ENCODE data around the gene GPHN. TPM values are rescaled to one million over a fixed set of nuclear protein-coding genes. Genes with fewer than 3 reads are reported as not detected.

GPHN gene
- total and polyA plus RNA-seq, 2 of the 8 experiments (the other 6 are each of a cell fraction or from before 2014, with no cell fraction given): 6.0 to 16.0 TPM

GRCh38 chr14:67158566-67158965 lies 650.6 kb downstream of the GPHN start:
- CTCF ChIA-PET (ENCODE audit: partially characterized antibody): interaction anchor here (0.6 to 2.2 kb wide), 2 partner anchors 8 to 127 kb away, joined by 3 to 5 read pairs; no protein-coding TSS in a partner anchor
- no peaks in the 10 kb centered on the region for H3K9me3 ChIP-seq (ENCODE audit: insufficient read depth in 2 of 2, low read depth in 1 of 2, low read length in 1 of 2)
- no peaks in the 10 kb centered on the region for H3K36me3 ChIP-seq (ENCODE audit: control insufficient read depth in 2 of 4, insufficient read depth in 4 of 4, low read length in 3 of 4)
- H3K4me3 ChIP-seq (ENCODE audit: extremely low read depth in 1 of 4, insufficient read depth in 2 of 4, low read depth in 3 of 4, low read length in 4 of 4): no peak overlapping the region
- H3K23ac ChIP-seq (ENCODE audit: insufficient read length): no peak overlapping the region
- H3K79me2 ChIP-seq (ENCODE audit: control insufficient read depth in 1 of 2, insufficient read depth in 2 of 2, low read length in 2 of 2): no peaks in the 10 kb centered on the region
- 0 out of 7 replicates have a peak, but pooled peaks cover 0 to 2% (median 0%) of the 10 kb centered on the region in 4 experiments for H3K4me1 ChIP-seq (replicated peaks in 1 of 4; ENCODE audit: control insufficient read depth in 3 of 4, insufficient read depth in 4 of 4, low read length in 3 of 4)
- H4K8ac ChIP-seq (ENCODE audit: extremely low read depth, insufficient read depth, low read length): no peak overlapping the region
- no peak overlapping the region for H2BK15ac ChIP-seq (ENCODE audit: low read length)
- POLR2A ChIA-PET (ENCODE audit: partially characterized antibody): no interaction called here
- H3K27ac ChIP-seq (ENCODE audit: low read depth, low read length): no peak overlapping the region
- H2BK5ac ChIP-seq (ENCODE audit: low read depth, low read length): no peak overlapping the region
- H2BK12ac ChIP-seq (ENCODE audit: low read depth, low read length): no peak overlapping the region
- no peaks in the 10 kb centered on the region for H4K20me1 ChIP-seq (replicated peaks in 1 of 2; ENCODE audit: control insufficient read depth in 1 of 2, insufficient read depth in 2 of 2, low read length in 2 of 2)
- H2BK120ac ChIP-seq (replicated peaks; ENCODE audit: low read depth, low read length): no peak overlapping the region
- H2BK20ac ChIP-seq (ENCODE audit: low read length): no peak overlapping the region
- no peak overlapping the region for H3K9ac ChIP-seq (replicated peaks in 1 of 4; ENCODE audit: extremely low read depth in 1 of 4, low read depth in 3 of 4, low read length in 3 of 4)
- no peak for DNase-seq (ENCODE audit: low read depth in 1 of 2, low spot score in 2 of 2)
- H4K5ac ChIP-seq (ENCODE audit: insufficient read length, low read depth, low read length): no peak overlapping the region
- no peak overlapping the region for H3K56ac ChIP-seq (replicated peaks; ENCODE audit: insufficient read length, low read depth, low read length)
- no peak overlapping the region for H2AFZ ChIP-seq (ENCODE audit: low read length)
- H3K4ac ChIP-seq (replicated peaks; ENCODE audit: insufficient read length, low read depth, low read length): no peak overlapping the region
- H3K4me2 ChIP-seq (ENCODE audit: insufficient read depth in 1 of 2, low read depth in 2 of 2, low read length in 2 of 2): no peak overlapping the region
- H3K18ac ChIP-seq (ENCODE audit: extremely low read depth, low read length): no peak overlapping the region
- H3K14ac ChIP-seq (ENCODE audit: insufficient read length): no peak overlapping the region
- H3K79me1 ChIP-seq (ENCODE audit: low read depth, low read length): no peaks in the 10 kb centered on the region
- no peak for FAIRE-seq
- H3K27me3 ChIP-seq (replicated peaks in 1 of 4; ENCODE audit: control insufficient read depth in 3 of 4, extremely low read depth in 1 of 4, insufficient read depth in 3 of 4, low read length in 3 of 4): no peaks in the 10 kb centered on the region
- no peak overlapping the region for H4K91ac ChIP-seq (replicated peaks; ENCODE audit: insufficient read length, low read length)
- H3K23me2 ChIP-seq (ENCODE audit: low read depth, low read length): no peaks in the 10 kb centered on the region
- H2AK5ac ChIP-seq (ENCODE audit: low read depth, low read length): no peak overlapping the region
- TF ChIP-seq YY1 (IDR thresholded peaks at IDR 0.05; ENCODE audit: low read depth, low read length): no peak
- TF ChIP-seq RBBP5 (IDR thresholded peaks at IDR 0.05; ENCODE audit: borderline replicate concordance, low read depth, low read length): no peak
- TF ChIP-seq TAF7 (optimal IDR thresholded peaks at IDR 0.05; ENCODE audit: borderline replicate concordance, low read depth, low read length): no peak
- no peak for TF ChIP-seq CEBPB (IDR thresholded peaks at IDR 0.05; ENCODE audit: low read depth, low read length)
- TF ChIP-seq CBX8 (IDR thresholded peaks at IDR 0.05; ENCODE audit: borderline replicate concordance, low read depth, low read length): no peak
- TF ChIP-seq JUN (IDR thresholded peaks at IDR 0.05; ENCODE audit: low read depth, low read length): no peak
- no peak for TF ChIP-seq MAX (IDR thresholded peaks at IDR 0.05)
- no peak for TF ChIP-seq BACH1 (IDR thresholded peaks at IDR 0.05; ENCODE audit: low read length)
- TF ChIP-seq SP1 (IDR thresholded peaks at IDR 0.05; ENCODE audit: low read depth, low read length): no peak
- TF ChIP-seq USF2 (IDR thresholded peaks at IDR 0.05; ENCODE audit: low read length): no peak
- TF ChIP-seq ASH2L (IDR thresholded peaks at IDR 0.05; ENCODE audit: low read length): no peak
- TF ChIP-seq POLR2A (IDR thresholded peaks at IDR 0.05; ENCODE audit: control extremely low read depth in 1 of 2, low read depth in 2 of 2, low read length in 2 of 2): no peak
- no peak for TF ChIP-seq SRF (IDR thresholded peaks at IDR 0.05; ENCODE audit: low read depth, low read length)
- no peak for TF ChIP-seq KDM4A (IDR thresholded peaks at IDR 0.05; ENCODE audit: low read depth, low read length, severe bottlenecking)
- TF ChIP-seq HDAC2 (IDR thresholded peaks at IDR 0.05; ENCODE audit: borderline replicate concordance in 1 of 2, low read depth in 2 of 2, low read length in 2 of 2): no peak

Measured in H1 (cell line).